HG03135 (cell line): Measurements from ENCODE around the gene ZNF593OS.

ENCODE experiments used
- ATAC-seq: cut with Tn5 transposase; IDR thresholded peaks from one replicate; pipeline ENCODE4 v1.9.1; 2021; ENCODE audit warnings: mild to moderate bottlenecking, moderate library complexity; ENCODE audit not compliant: unreplicated experiment

ZNF593OS gene

DNA sequence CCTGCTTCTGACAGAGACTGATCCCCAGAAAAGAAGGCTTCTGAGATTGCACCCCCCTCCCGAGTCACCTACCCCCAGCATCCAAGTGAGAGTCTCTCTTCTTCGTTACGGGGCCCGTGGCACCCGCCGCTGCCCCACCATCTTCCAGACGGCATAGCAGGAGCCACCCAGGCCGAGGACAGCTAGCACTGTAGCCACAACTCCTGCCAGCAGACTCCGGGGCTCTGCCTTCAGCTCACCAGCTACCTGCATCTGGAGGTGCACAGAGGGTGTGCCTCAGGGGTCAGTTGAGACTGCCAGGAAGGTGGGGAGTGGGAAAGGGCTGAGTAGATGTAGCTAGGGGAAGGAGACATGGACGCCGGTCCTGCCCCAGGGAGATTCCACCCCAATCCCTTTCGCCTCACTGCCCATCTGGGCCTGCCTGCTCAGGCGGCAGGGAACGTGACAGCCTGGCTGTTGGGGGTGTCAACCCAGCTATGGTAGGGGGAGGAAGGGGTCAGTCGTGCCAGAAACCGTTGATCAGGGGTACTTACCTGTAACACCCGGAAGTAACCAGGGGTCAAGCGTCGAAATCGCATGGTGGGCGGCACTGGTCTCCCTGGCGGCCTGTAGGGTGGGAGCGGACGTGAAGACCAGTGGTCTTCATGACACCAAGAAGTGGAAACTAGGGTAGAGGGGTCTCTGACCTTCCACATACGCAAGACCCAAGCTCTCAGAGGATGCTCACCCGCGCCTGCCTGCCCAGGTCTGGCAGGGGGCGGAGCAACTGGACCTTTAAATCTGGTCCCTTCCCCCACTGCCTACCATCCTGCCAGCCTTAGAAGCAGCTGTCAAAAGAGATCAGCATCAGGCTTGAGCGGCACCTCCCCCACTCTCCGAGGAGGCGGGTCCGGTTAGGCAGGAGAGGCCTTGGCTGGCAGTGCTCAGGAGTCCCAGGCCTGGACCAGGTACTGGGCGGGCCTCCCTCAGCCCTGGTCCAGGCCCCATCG lies at the start of gene ZNF593OS:
Gene ZNF593OS, minus strand, starts transcription at position 749 of the 989 bp plus-strand sequence. Its CDS starts 171 bp downstream, at position 578.
- no peak for ATAC-seq

DNA sequence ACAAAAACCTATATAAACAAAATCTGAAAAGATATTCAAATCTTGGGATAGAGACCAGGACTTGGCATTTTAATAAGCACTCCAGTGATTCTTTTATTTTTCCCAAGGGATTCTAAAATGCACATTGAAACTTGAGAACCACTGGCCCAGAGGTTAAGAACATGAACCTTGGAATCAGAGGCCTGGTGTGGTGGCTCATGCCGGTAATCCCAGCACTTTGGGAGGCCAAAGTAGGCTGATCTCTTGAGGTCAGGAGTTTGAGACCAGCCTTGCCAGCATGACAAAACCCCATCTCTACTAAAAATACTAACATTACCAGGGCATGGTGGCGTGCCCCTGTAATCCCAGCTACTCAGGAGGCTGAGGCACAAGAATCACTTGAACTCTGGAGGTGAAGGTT lies 49.5 kb upstream of the ZNF593OS start:
- no peak for ATAC-seq

DNA sequence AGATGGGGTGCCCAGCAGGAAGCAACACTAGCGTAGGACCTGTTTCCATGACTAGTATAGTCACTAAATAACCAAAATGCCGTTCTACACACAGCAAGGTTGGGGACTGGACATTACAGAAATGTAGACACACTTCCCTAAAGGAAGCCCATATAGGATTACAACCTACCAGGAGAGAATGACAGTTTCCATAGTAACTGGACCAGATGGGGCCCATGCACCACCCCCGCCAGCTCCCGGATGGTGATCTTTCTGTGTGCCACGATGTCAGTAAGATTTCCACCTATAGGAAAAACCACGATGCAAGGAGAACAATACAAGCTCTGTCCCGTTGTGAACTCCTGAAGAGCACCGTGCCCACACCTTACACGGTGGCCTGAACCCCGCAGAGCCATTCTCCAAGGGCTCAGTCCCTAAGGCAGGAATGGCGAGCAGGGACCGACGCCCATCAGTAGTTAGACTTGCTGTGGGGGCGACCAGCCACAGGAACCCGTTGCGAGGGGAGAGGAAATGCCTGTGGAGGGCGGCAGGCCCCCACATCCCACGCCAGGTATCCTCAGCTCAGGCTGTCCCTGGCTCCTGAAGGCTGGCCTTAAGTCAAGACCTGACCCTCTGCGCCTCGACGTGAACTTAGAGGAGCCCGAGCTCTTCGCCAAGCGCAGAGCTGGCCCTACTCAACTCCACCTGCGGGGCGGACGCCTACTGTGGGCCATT lies 48.7 kb upstream of the ZNF593OS start:
- ATAC-seq, result no peak

DNA sequence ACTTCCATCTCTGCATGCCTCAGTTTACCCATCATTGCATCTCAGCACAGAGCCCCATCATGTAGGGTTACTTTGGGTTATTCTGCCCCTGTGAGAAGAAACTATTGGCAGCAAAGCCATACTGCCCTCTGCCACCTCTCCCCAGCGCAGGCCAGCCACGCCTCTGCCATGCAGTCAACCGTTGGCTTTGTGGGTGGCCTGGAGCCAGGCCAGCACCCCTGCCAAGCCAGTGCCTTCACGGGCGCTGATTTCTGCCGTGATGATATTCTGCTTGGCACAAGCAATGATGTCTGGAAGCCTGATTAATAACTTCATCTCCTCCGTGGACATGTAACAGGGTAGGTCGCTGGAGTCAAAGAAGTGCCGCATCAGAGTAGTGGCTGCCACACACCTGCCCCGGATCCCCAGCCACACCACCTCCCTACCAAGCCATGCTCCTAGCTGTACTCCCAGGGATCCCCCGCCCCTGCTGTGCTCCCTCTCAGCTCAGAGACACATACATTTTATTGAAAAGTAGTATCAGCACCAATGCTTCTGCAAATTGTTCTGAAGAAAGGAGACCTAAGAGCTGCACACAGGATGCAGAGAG lies 47.4 kb upstream of the ZNF593OS start:
- ATAC-seq, result no peak

DNA sequence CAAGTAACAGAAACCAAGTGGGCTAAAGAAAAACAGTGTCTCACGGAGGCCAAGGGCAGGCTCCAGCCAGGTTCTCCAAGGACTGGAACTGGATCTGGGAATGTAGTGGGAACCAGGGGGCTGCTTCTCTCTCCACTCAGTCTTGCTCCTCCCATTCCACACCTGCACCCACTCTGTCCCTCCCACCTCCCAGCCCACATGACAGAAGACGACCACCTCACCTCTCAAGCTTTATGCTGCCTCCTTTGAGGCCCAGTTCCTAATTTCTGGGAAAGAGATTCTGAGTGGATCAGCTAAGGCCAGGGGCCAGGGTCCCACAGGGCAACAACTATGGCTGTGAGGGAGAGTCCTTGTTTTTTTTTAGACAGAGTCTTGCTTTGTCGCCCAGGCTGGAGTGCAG lies 43.6 kb upstream of the ZNF593OS start:
- no peak for ATAC-seq

DNA sequence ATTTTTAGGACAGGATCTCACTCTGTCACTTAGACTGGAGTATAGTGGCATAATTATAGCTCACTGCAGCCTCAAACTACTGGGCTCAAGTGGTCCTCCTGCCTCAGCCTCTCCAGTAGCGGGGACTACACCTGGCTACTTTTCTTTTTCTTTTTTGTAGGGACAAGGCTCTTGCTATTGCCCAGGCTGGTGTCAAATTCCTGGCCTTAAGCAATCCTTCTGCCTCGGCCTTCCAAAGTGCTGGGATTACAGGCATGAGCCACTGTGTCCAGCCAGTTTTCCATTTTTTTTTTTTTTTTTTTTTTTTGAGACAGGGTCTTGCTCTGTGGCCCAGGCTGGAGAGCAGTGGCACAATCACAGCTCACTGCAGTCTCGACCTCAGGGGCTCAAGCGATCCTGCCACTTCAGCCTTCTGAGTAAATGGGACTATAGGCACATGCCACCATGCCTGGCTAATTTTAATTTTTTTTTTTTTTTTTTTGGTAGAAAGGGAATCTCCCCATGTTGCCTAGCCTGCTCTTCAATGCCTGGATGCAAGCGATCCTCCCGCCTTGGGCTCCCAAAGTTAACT lies 41.8 kb upstream of the ZNF593OS start:
- ATAC-seq, result no peak

DNA sequence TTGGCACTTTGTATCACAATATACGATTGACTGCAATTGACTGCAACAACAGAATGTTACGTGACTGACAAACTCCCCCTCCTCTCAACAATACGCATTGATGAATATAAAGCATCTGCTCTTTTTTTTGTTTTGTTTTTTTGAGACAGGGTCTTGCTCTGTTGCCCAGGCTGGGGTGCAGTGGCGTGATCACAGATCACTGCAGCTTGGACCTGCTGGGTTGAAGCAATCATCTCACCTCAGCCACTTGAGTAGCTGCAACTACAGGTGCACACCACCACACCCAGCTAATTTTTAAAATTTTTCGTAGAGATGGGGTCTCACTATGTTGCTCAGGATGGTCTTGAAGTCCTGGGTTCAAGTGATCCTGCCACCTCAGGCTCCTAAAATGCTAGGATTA lies 41.1 kb upstream of the ZNF593OS start:
- no peak for ATAC-seq

DNA sequence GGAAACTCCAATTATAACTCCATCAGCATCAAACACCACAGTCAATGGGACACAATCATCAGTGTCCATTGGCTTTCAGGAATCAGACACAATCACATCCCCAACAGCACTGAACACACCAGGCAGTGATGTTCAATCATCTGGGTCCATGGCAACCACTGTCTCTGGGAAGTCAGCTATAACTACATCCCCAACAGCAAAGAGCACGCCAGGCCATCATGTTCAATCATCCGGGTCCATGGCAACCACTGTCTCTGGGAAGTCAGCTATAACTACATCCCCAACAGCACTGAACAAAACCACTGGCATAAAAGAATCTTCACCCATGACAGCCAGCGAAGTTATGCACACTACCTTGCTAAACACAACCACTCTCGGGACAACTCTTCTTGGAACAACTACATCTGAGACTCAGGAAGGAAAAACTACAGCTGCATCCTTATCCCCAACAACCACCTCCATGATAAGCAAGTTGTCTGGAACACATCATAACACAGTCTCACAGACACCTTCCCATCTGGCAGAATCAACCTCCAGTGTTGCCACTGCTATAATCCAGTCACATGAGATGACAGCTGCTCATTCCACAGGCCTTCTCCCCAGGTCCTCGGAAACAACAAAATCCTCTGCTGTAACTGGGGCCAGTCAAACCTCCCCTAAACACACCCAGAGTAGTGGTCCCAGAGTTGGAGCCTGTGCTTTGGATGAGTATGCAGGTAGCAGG lies 38.7 kb upstream of the ZNF593OS start:
- no peak for ATAC-seq

DNA sequence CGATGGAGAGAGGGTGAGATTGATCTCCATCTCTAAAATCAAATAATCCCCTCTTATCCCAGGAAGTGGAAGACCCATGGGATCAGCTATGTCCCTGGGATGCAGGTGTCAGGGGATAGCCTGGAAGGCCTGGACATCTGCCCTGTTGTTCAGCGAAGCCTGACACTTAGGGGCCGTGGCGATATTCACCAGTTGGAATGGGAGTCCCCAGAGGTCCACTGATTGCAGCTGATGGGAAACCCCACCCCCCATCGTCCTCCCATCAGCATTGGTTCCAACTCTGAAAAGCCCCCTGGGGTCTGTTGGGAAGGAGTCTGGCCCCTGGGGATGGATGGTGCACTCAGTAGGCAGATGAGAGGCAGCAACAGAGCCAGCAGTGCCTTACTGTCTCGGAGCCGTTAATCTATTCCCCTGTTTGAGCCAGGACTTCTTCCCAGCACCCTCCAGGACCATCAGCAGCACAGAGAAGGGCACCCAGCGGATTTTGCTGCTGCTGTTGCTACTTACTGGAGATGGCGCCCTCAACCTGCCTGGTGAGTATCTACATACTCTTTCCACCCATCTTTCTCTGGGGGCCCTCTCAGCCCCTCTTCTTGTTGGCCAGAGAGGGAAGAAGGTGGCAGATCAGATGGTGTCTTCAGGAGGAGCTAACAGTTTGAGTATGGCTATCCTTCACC lies 32.1 kb upstream of the ZNF593OS start:
- no peak for ATAC-seq

DNA sequence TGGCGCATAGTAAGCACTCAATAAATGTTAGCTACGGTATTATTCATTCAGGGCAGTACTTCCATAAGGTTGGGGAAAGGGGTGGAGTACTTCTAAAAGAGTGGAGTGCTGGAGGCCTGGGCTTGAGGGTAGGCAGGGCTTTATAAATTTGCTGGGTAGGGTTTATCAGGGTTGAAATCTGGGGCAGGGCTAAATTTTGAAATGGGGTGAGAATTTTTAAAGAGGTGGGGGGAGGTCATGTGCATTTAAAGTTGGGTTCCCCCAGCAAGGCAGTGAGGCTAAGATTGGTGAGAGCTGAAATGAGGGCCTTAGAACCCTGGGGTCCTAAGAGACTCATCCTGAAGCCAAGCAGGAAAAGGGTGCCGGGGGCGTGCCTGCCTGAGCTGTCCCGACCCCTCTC lies 28.8 kb upstream of the ZNF593OS start:
- ATAC-seq, result no peak

DNA sequence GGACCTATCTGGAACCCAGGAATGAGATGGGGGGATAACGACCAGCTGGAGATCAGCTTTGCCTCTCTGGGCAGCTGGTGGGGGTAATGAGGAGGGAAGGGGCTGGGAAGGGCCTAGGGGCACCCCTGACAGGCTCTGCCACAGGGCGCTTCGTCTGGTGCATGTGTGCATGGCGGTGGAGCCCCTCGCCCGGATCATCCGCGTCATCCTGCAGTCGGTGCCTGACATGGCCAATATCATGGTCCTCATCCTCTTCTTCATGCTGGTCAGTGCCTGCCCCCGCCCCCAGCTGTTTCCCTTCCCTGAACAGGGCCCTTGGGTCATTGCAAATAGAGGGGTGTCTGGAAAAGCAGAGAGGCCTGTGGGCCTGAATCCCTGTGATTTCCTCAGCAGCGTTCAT lies 26.2 kb upstream of the ZNF593OS start:
- ATAC-seq, result no peak

DNA sequence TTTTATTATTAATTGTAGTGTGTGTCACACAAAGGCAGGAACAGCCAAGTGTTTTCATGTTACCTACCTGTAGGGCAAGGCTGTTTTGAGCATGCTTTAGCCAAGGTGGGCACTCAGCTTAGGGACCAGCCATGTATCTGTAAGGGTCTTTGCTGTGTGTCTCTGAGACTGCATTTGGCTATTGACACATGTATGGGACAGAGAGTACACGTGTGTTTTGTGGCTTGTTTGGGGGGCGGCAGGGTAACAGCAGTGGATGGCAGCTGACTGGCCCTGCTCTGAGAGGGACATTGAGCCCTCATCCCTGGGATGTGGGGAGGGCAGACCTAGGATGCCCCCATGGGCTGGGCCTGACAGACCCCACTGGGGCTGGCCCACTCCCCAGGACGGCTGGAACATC lies 25.7 kb upstream of the ZNF593OS start:
- no peak for ATAC-seq

DNA sequence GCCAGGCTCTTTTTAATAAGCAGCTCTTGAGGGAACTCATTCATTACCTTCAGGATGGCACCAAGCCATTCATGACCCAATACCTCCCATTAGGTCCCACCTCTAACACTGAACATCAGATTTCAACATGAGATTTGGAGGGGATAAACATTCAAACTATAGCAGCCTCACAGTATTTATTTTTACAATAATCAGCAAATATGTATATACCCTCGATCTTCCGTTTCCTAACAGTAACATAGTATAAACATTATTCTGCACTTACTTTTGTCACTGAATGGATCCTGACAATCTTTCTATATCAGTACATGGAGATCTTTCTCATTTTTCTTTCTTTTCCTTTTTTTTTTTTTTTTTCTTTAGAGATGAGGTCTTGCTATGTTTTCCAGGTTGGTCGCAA lies 24.2 kb upstream of the ZNF593OS start:
- no peak for ATAC-seq

DNA sequence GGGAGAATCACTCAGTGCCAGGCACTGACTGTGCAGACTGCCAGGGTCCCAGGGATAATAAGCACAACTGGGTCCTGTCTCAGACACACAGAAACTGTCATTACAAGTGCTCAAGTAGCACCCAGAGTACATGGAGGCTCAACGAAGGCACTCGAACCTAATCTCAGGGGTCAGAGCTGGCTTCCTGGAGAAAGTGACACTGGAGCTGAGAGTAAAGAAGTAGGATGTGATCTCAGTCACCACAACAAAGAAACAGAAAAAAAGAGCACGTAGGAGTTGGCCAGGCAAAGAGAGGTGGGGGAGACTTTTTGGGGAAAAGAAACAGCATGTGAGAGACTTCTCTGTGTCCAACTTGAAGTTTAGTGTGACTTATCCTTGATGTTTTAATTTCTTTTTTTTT lies 20.1 kb upstream of the ZNF593OS start:
- no peak for ATAC-seq

DNA sequence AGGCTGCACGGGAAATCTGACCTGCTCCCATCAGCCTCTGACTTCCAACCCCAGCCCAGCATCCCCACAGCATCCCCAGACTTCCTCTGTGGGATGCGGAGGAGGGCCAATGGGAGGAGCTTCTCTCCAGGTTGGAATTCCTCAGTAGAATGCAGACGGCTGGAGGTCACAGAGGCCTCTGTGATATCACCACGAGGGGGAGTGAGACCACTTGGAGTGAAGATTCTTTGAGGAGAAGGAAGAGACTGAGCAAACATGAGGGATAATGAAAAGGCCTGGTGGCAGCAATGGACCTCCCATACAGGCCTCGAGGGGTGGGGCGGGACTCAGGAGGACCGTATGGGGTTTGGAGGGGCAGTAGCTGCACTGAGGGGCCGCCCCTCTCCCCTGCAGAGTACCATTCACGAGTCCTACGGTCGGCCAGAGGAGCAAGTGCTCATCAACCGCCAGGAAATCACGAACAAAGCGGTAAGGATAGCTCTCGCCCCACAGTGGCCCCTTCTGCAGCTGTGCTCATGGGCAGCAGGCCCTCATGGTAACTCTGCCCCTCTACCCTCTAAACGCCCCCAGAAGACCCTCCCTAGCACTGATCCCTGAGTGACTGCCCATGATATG lies 18.8 kb upstream of the ZNF593OS start, which contains the start of gene CATSPER4:
Gene CATSPER4, plus strand, starts transcription at position 230 of the 615 bp plus-strand sequence. Its CDS starts 26 bp downstream, at position 256.
- no peak for ATAC-seq

DNA sequence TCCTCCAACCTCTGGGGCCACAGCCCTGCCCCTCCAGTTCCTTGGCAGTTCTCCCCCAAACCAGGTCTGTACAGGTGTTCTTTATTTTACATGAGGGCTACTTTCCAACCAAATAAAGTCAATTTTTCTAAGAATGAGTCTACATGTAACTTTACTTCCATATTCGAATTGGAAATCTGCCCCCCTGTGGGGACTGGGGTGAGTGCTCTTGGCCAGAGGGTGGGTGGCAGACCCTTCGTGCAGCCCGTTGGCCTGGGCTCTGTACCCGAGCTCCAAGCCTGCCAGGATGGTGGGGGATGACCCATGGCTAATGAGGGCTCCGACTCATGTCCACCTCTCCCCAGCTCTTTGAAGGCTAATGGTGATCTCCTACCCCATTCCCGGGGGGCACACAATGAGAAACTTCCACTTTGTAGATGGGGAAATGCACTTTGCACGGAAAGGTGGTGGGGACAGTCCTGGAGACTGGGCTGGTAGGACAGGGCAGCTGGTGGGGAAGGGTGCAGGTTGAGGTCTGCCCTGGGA lies 18.2 kb upstream of the ZNF593OS start:
- no peak for ATAC-seq

DNA sequence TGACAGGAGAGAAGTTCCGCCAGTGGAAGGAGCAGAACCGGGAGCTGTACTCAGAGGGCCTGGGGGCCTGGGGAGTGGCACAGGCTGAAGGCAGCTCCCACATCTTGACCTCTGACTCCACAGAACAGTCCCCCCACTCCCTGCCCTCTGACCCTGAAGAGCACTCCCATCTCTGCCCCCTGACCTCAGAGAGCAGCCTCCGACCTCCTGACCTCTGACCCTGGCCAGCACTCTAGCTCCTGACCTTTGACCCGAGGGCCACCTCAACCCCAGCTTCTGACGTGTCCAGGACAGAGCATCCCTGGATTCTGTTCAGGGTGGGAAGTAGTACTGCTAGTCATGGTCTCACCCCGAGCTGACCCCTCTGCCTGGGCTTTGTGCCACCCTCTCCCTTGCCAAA lies 17.7 kb upstream of the ZNF593OS start:
- no peak for ATAC-seq

DNA sequence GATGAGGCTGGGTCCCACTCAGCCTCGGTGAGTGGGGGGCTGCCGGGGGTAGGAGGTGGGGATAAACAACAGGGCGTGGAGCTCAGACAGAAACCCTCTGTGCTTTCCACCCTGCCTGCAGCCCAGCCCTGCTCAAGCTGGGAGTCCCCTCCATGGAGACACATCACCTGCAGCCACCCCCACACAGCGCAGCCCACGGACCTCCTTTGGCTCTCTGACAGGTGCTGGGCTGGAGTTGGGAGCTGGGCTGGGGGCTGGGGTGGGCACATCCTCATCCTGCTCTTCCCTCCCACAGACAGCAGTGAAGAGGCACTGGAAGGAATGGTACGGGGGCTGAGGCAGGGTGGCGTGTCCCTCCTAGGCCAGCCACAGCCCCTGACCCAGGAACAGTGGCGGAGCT lies 16.8 kb upstream of the ZNF593OS start:
- ATAC-seq, result no peak

DNA sequence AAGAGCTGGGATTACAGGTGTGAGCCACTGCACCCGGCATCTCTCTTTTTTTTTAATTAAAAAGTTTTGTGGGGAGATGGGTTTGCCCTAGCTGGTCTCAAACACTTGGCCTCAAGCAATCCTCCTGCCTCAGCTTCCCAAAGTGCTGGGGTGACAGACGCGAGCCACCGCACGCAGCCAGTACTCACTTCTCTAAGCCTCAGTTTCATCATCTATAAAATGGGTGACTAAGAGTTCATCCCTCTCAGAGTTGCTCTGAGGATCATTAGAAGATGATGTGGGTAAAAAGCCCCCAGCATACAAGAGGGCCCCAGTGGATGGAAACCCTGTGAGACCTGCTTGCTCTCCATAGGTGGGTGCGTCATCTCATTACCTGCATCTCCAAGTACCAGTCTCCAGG lies 16.2 kb upstream of the ZNF593OS start:
- no peak for ATAC-seq
